GM18526 (cell line): ENCODE data around the gene HOXD4.

Experiments
- POLR2A ChIP-seq: IDR thresholded peaks from 3 replicates; pipeline ENCODE4 v1.6.1; 2011; ENCODE audit not compliant: insufficient read length; ENCODE audit errors: extremely low read depth

The HOXD4 gene

GRCh38 chr2:176187899-176188773, 36.8 kb downstream of the HOXD4 start, which contains the start of gene HOXD1:
TSS of gene HOXD1 (plus strand) at chr2:176188668. CDS start at chr2:176188802, 134 bp downstream.
- no peak for TF ChIP-seq POLR2A

- no peak for TF ChIP-seq POLR2A
Measured at GRCh38 chr2:176188774-176189680, 37.7 kb downstream of the HOXD4 start.

- TF ChIP-seq POLR2A = no peak
Measured at GRCh38 chr2:176189681-176190641, 38.6 kb downstream of the HOXD4 start.

GRCh38 chr2:176192351-176192750, 41.0 kb downstream of the HOXD4 start:
- no peak for TF ChIP-seq POLR2A

- no peak for TF ChIP-seq POLR2A
Measured at GRCh38 chr2:176193048-176193447, 41.7 kb downstream of the HOXD4 start.

- no peak for TF ChIP-seq POLR2A
Measured at GRCh38 chr2:176199902-176200301, 48.6 kb downstream of the HOXD4 start.

- TF ChIP-seq POLR2A = no peak
Measured at GRCh38 chr2:176200971-176201370, 49.6 kb downstream of the HOXD4 start.

- no peak for TF ChIP-seq POLR2A
Measured at GRCh38 chr2:176202491-176202890, 51.1 kb downstream of the HOXD4 start.
